Naive thymus-derived CD4-positive, alpha-beta T cell (primary cell): ENCODE measurements around the gene SLC2A1. TPM values are rescaled to one million over a fixed set of nuclear protein-coding genes. Genes with fewer than 3 reads are reported as not detected.

ENCODE experiments used
- ATAC-seq: fragments of 150-1000 bp; cut with Tn5 transposase; 2 replicates; pipeline ENCODE4 v1.10.0; 2021; ENCODE audit warnings: mild to moderate bottlenecking, moderate library complexity
- CTCF ChIA-PET: fragments of 350-600 bp; sonication (Branson Sonifier 250); formaldehyde crosslinking; loops from one replicate; lab custom pipeline; 2021; ENCODE audit warnings: antibody characterized with exemption; lab: Charles Lee
- POLR2A ChIA-PET: fragments of 350-600 bp; sonication (Branson Sonifier 250); formaldehyde crosslinking; loops from one replicate; lab custom pipeline; 2021; ENCODE audit warnings: antibody characterized with exemption, inconsistent platforms; lab: Charles Lee
- DNase-seq, 9 donors: peaks; one replicate each; pipeline versions ENCODE4 v3.0.0 to v3.0.0-alpha.2; 2020 to 2022; ENCODE audit warnings: mixed read lengths in 1 of 9
- H3K27ac ChIP-seq: one replicate; pipeline ENCODE4 v1.7.0; 2013; ENCODE audit warnings: mild to moderate bottlenecking, low read depth, low read length, moderate library complexity
- H3K27me3 ChIP-seq, 2 donors: one replicate each; pipeline ENCODE4 v1.7.0; 2013; ENCODE audit warnings: low read length in 2 of 2, mild to moderate bottlenecking in 2 of 2, moderate library complexity in 2 of 2; ENCODE audit not compliant: control insufficient read depth in 2 of 2, insufficient read depth in 2 of 2
- H3K36me3 ChIP-seq, 3 experiments: 1 replicate in 2 of 3; 2 replicates in 1 of 3; pipeline ENCODE4 v1.7.0; 2013; ENCODE audit warnings: low read length in 3 of 3, mild to moderate bottlenecking in 3 of 3, moderate library complexity in 1 of 3; ENCODE audit not compliant: insufficient read depth in 3 of 3, control insufficient read depth in 2 of 3
- H3K4me1 ChIP-seq, 2 donors: one replicate each; pipeline ENCODE4 v1.7.0; 2013; ENCODE audit warnings: low read length in 2 of 2, mild to moderate bottlenecking in 2 of 2, moderate library complexity in 1 of 2; ENCODE audit not compliant: control insufficient read depth in 2 of 2, insufficient read depth in 2 of 2
- H3K4me3 ChIP-seq: 2 replicates; pipeline ENCODE4 v1.7.0; 2013; ENCODE audit warnings: mild to moderate bottlenecking, low read length
- H3K9me3 ChIP-seq, 3 experiments: 1 replicate in 2 of 3; 2 replicates in 1 of 3; pipeline ENCODE4 v1.7.0; 2013; ENCODE audit warnings: low read length in 3 of 3; ENCODE audit not compliant: control insufficient read depth in 2 of 3
- H3K27ac Mint-ChIP-seq, 9 donors: one replicate each; pipeline ENCODE4 v1.8.0; 2020 to 2022; ENCODE audit warnings: mixed read lengths in 9 of 9, mild to moderate bottlenecking in 8 of 9, moderate library complexity in 5 of 9, inconsistent platforms in 2 of 9
- H3K27me3 Mint-ChIP-seq, 5 donors: one replicate each; pipeline ENCODE4 v1.8.0; 2021 to 2022; ENCODE audit warnings: mixed read lengths in 5 of 5, mild to moderate bottlenecking in 1 of 5
- H3K36me3 Mint-ChIP-seq, 5 donors: one replicate each; pipeline ENCODE4 v1.8.0; 2020 to 2022; ENCODE audit warnings: mixed read lengths in 5 of 5, mild to moderate bottlenecking in 3 of 5, inconsistent platforms in 1 of 5
- H3K4me1 Mint-ChIP-seq, 7 donors: one replicate each; pipeline ENCODE4 v1.8.0; 2020 to 2022; ENCODE audit warnings: mixed read lengths in 7 of 7, mild to moderate bottlenecking in 3 of 7, inconsistent platforms in 1 of 7
- H3K4me3 Mint-ChIP-seq, 10 donors: one replicate each; pipeline ENCODE4 v1.8.0; 2020 to 2022; ENCODE audit warnings: mild to moderate bottlenecking in 10 of 10, mixed read lengths in 10 of 10, moderate library complexity in 6 of 10, inconsistent platforms in 2 of 10
- H3K9me3 Mint-ChIP-seq, 11 donors: one replicate each; pipeline ENCODE4 v1.8.0; 2020 to 2022; ENCODE audit warnings: mixed read lengths in 11 of 11, mild to moderate bottlenecking in 4 of 11, inconsistent platforms in 1 of 11, moderate library complexity in 1 of 11
- intact Hi-C, 2 donors: fragments of 100-400 bp; cut with micrococcal nuclease; formaldehyde crosslinking; loops; one replicate each; pipeline ENCODE4 v1.15.1; 2023
- polyA plus RNA-seq, 2 donors: library from polyadenylated mRNA; unstranded; fragments of 300-500 nt; fragmentation: Illumina TruSeq; gene quantifications; one replicate each; pipeline ENCODE4 v1.2.3, GENCODE V29; 2021
- total RNA-seq, 6 experiments: library from RNA in 5 of 6; stranded (reverse) in 5 of 6; gene quantifications; 1 replicate in 5 of 6; 2 replicates in 1 of 6; pipeline ENCODE4 v1.2.3 and lab custom pipeline; 2021 to 2026

Gene SLC2A1
- total and polyA plus RNA-seq, 7 experiments from 2014 or later = 16.6 to 123 (median 45.5) TPM

GRCh38 chr1:42937836-42938644 is 20.6 kb downstream of the SLC2A1 start:
- DNase-seq = no peak
- Mint-ChIP-seq H3K27ac (peak overlapping the region; percentile 26 to 98 (median 90)), H3K36me3 (peaks cover 14 to 62% (median 36%) of the 10 kb centered on the region in 5 donors), H3K9me3 (no peaks in the 10 kb centered on the region), H3K27me3 (no peaks in the 10 kb centered on the region), H3K4me3 (peak overlapping the region in 8 of 10 donors; percentile 21 to 73 (median 27)), H3K4me1 (peaks cover 79 to 99% (median 94%) of the 10 kb centered on the region in 7 donors)
- ATAC-seq = peak; percentile 35
- peaks cover 82 to 95% of the 10 kb centered on the region in 2 donors for H3K4me1 ChIP-seq
- CTCF ChIA-PET = no interaction called here
- H3K27ac ChIP-seq = peak overlapping the region; percentile 33
- intact Hi-C loops = no loop called here
- peaks cover 9 to 54% (median 14%) of the 10 kb centered on the region in 3 experiments for H3K36me3 ChIP-seq
- H3K9me3 ChIP-seq = no peaks in the 10 kb centered on the region
- H3K27me3 ChIP-seq = no peaks in the 10 kb centered on the region
- no peak overlapping the region for H3K4me3 ChIP-seq
- POLR2A ChIA-PET = interaction anchor here (1.0 to 4.3 kb wide), 3 partner anchors 14 to 22 kb away, joined by 3 to 41 read pairs (median 4); no protein-coding TSS in a partner anchor

- H3K36me3 Mint-ChIP-seq = peaks cover 13 to 56% (median 28%) of the 10 kb centered on the region in 5 donors
- Histone ChIP-seq H3K36me3 (peaks cover 6 to 45% (median 8%) of the 10 kb centered on the region in 3 experiments), H3K27ac (peak overlapping the region; percentile 48), H3K4me1 (peaks cover 82 to 95% of the 10 kb centered on the region in 2 donors), H3K27me3 (no peaks in the 10 kb centered on the region), H3K4me3 (peak overlapping the region; percentile 16), H3K9me3 (no peaks in the 10 kb centered on the region)
- ATAC-seq (peak; percentile 52), DNase-seq (no peak)
- H3K27ac Mint-ChIP-seq = peak overlapping the region; percentile 26 to 98 (median 90)
- ChIA-PET POLR2A (interaction anchor here (1.2 to 4.3 kb wide), 2 partner anchors 15 to 20 kb away, joined by 3 to 41 read pairs; no protein-coding TSS in a partner anchor), CTCF (no interaction called here)
- H3K4me1 Mint-ChIP-seq = peaks cover 79 to 99% (median 94%) of the 10 kb centered on the region in 7 donors
- H3K27me3 Mint-ChIP-seq = no peaks in the 10 kb centered on the region
- H3K4me3 Mint-ChIP-seq = peak overlapping the region in 7 of 10 donors; percentile 5 to 72 (median 32)
- H3K9me3 Mint-ChIP-seq = no peaks in the 10 kb centered on the region
- intact Hi-C loops = no loop called here
Measured at GRCh38 chr1:42937141-42937696, 21.4 kb downstream of the SLC2A1 start.

- peak; percentile 19 for ATAC-seq
- Histone ChIP-seq H3K36me3 (peaks cover 0 to 38% (median under 1%) of the 10 kb centered on the region in 3 experiments), H3K27ac (peak overlapping the region; percentile 48), H3K27me3 (no peaks in the 10 kb centered on the region), H3K4me3 (peak overlapping the region; percentile 16), H3K9me3 (no peaks in the 10 kb centered on the region), H3K4me1 (peaks cover 82 to 94% of the 10 kb centered on the region in 2 donors)
- ChIA-PET POLR2A (interaction anchor here (1.2 to 4.3 kb wide), 3 partner anchors 8 to 16 kb away, joined by 6 to 41 read pairs (median 13); no protein-coding TSS in a partner anchor), CTCF (interaction anchor here (1.4 to 1.7 kb wide), 3 partner anchors 18 to 139 kb away, joined by 3 to 5 read pairs (median 5); no protein-coding TSS in a partner anchor)
- DNase-seq = peak in 1 of 9 donors; percentile 8
- peaks cover 77 to 99% (median 96%) of the 10 kb centered on the region in 7 donors for H3K4me1 Mint-ChIP-seq
- peaks cover 12 to 49% (median 28%) of the 10 kb centered on the region in 5 donors for H3K36me3 Mint-ChIP-seq
- H3K4me3 Mint-ChIP-seq = peak overlapping the region in 7 of 10 donors; percentile 12 to 72 (median 40)
- intact Hi-C loops = no loop called here
- H3K27ac Mint-ChIP-seq = peak overlapping the region; percentile 26 to 98 (median 92)
- no peaks in the 10 kb centered on the region for H3K9me3 Mint-ChIP-seq
- H3K27me3 Mint-ChIP-seq = no peaks in the 10 kb centered on the region
Measured at GRCh38 chr1:42936309-42937078, 22.2 kb downstream of the SLC2A1 start.

- Mint-ChIP-seq H3K4me3 (peak overlapping the region in 1 of 10 donors; percentile 82), H3K27ac (peak overlapping the region; percentile 87 to 98 (median 92)), H3K27me3 (no peaks in the 10 kb centered on the region), H3K36me3 (peaks cover 9 to 49% (median 23%) of the 10 kb centered on the region in 5 donors), H3K9me3 (no peaks in the 10 kb centered on the region), H3K4me1 (peaks cover 77 to 99% (median 96%) of the 10 kb centered on the region in 7 donors)
- intact Hi-C loops = no loop called here
- ATAC-seq (no peak), DNase-seq (no peak)
- POLR2A ChIA-PET = interaction anchor here (1.1 to 4.3 kb wide), 6 partner anchors 9 to 24 kb away, joined by 3 to 41 read pairs (median 9); partner anchors contain the start of gene SLC2A1
- CTCF ChIA-PET = interaction anchor here (1.1 to 1.7 kb wide), 5 partner anchors 16 to 139 kb away, joined by 3 to 5 read pairs (median 4); no protein-coding TSS in a partner anchor
- peaks cover 86 to 94% of the 10 kb centered on the region in 2 donors for H3K4me1 ChIP-seq
- peak overlapping the region; percentile 48 for H3K27ac ChIP-seq
- no peak overlapping the region for H3K4me3 ChIP-seq
- H3K27me3 ChIP-seq = no peaks in the 10 kb centered on the region
- no peaks in the 10 kb centered on the region for H3K9me3 ChIP-seq
- peaks cover 0 to 33% (median 0%) of the 10 kb centered on the region in 3 experiments for H3K36me3 ChIP-seq
Measured at GRCh38 chr1:42935971-42936308, 22.7 kb downstream of the SLC2A1 start.

- Mint-ChIP-seq H3K4me1 (peaks cover 75 to 99% (median 95%) of the 10 kb centered on the region in 7 donors), H3K9me3 (no peaks in the 10 kb centered on the region), H3K4me3 (peak overlapping the region in 4 of 10 donors; percentile 13 to 82 (median 24)), H3K27ac (peak overlapping the region; percentile 87 to 98 (median 92)), H3K27me3 (no peaks in the 10 kb centered on the region), H3K36me3 (peaks cover 4 to 47% (median 18%) of the 10 kb centered on the region in 5 donors)
- Histone ChIP-seq H3K9me3 (no peaks in the 10 kb centered on the region), H3K4me3 (no peak overlapping the region), H3K27me3 (no peaks in the 10 kb centered on the region), H3K27ac (peak overlapping the region; percentile 54), H3K36me3 (peaks cover 0 to 34% (median 4%) of the 10 kb centered on the region in 3 experiments), H3K4me1 (peaks cover 92 to 98% of the 10 kb centered on the region in 2 donors)
- ATAC-seq = no peak
- ChIA-PET CTCF (interaction anchor here (1.1 to 1.7 kb wide), 5 partner anchors 17 to 140 kb away, joined by 3 to 5 read pairs (median 4); no protein-coding TSS in a partner anchor), POLR2A (interaction anchor here (1.1 to 4.3 kb wide), 6 partner anchors 9 to 24 kb away, joined by 3 to 41 read pairs (median 9); partner anchors contain the start of gene SLC2A1)
- intact Hi-C loops = no loop called here
- DNase-seq = peak in 1 of 9 donors; percentile 5
Measured at GRCh38 chr1:42935313-42935895, 23.3 kb downstream of the SLC2A1 start.
